DMS79 (cell line): ENCODE measurements around the gene ALG10.
"Not testable (repeated sequence)": the region's sequence is repeated elsewhere in the genome, so short reads cannot be mapped to it uniquely, and the experiment has no call there.

Source experiments
- DNase-seq: peaks from one replicate; lab custom pipeline; 2025; lab: John Stamatoyannopoulos, UW

Gene ALG10

GRCh38 chr12:34022079-34022830, at the start of gene ALG10:
Gene ALG10, plus strand, starts transcription at chr12:34022496. Its CDS starts 104 bp downstream, at chr12:34022600.
- DNase-seq: peak; percentile 96

- not testable (repeated sequence) for DNase-seq
Measured at GRCh38 chr12:33972884-33973283, 49.4 kb upstream of the ALG10 start.

- no peak for DNase-seq
Measured at GRCh38 chr12:33977887-33978286, 44.4 kb upstream of the ALG10 start.

- no peak for DNase-seq
Measured at GRCh38 chr12:33988197-33988805, 34.0 kb upstream of the ALG10 start.

GRCh38 chr12:33988913-33989312, 33.4 kb upstream of the ALG10 start:
- no peak for DNase-seq

- DNase-seq: no peak
Measured at GRCh38 chr12:33994857-33995808, 27.2 kb upstream of the ALG10 start.

GRCh38 chr12:34008835-34009234, 13.5 kb upstream of the ALG10 start:
- DNase-seq: not testable (repeated sequence)

GRCh38 chr12:34016361-34016760, 5.9 kb upstream of the ALG10 start:
- DNase-seq: no peak

GRCh38 chr12:34021071-34021470, 1.2 kb upstream of the ALG10 start:
- DNase-seq: no peak

GRCh38 chr12:34027661-34028060, 5.4 kb downstream of the ALG10 start:
- not testable (repeated sequence) for DNase-seq

GRCh38 chr12:34030591-34030990, 8.3 kb downstream of the ALG10 start:
- DNase-seq: no peak

- DNase-seq: no peak
Measured at GRCh38 chr12:34033628-34034296, 11.5 kb downstream of the ALG10 start.

GRCh38 chr12:34038357-34038756, 16.1 kb downstream of the ALG10 start:
- not testable (repeated sequence) for DNase-seq

GRCh38 chr12:34046570-34046969, 24.3 kb downstream of the ALG10 start:
- DNase-seq: no peak

- DNase-seq: not testable (repeated sequence)
Measured at GRCh38 chr12:34047855-34048254, 25.6 kb downstream of the ALG10 start.

- DNase-seq: no peak
Measured at GRCh38 chr12:34048714-34049113, 26.4 kb downstream of the ALG10 start.

- no peak for DNase-seq
Measured at GRCh38 chr12:34051486-34051885, 29.2 kb downstream of the ALG10 start.

- no peak for DNase-seq
Measured at GRCh38 chr12:34054938-34055337, 32.6 kb downstream of the ALG10 start.
